ENCODE data around the gene DLL3.
"Not testable (repeated sequence)": the region's sequence is repeated elsewhere in the genome, so short reads cannot be mapped to it uniquely, and the experiment has no call there.

DLL3 gene

DNA sequence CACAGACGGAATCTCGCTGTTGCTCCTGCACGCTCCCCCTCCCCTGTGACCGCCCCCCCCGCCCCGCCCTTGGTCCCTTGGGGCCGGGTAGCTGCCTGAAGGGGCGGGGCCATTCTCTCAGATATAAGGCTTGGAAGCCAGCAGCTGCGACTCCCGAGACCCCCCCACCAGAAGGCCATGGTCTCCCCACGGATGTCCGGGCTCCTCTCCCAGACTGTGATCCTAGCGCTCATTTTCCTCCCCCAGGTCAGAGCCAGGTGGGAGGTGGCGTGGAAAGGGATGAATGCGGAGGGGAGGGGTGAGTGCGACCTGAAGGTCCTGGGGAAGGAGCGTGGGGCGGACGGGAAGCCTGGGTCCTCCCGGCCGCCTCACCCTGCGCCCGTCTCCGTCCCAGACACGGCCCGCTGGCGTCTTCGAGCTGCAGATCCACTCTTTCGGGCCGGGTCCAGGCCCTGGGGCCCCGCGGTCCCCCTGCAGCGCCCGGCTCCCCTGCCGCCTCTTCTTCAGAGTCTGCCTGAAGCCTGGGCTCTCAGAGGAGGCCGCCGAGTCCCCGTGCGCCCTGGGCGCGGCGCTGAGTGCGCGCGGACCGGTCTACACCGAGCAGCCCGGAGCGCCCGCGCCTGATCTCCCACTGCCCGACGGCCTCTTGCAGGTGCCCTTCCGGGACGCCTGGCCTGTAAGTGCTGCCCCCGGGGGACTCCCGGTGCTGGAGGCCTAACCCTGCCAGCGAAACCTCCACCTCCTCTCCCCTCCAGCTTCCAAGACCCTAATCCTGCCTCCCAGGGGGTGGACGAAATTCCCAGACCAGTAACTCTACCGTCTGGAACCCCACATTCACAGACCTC, at the start of gene DLL3:
TSS of gene DLL3 (plus strand) at position 150 of the 845 bp plus-strand sequence. CDS start at position 178, 28 bp downstream.
- DNase-seq (ENCODE audit: low read depth in 2 of 2, low spot score in 1 of 2): no peak

- DNase-seq (ENCODE audit: low read depth in 2 of 2, low spot score in 1 of 2): no peak
Observed at GRCh38 chr19:39449116-39449797, 49.5 kb upstream of the DLL3 start.

DNA sequence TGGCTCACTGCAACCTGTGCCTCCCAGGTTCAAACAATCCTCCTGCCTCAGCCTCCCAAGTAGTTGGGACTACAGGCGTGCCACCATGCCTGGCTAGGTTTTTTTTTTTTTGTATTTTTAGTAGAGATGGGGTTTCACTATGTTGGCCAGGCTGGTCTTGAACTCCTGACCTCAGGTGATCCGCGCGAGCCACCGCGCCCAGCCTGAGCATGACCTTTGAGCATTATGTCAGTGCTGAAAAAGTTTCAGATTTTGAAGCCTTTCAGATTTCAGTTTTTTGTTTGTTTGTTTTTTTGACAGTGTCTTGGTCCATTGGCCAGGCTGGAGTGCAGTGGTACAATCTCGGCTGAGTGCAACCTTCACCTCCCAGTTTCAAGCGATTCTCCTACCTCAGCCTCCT, 47.5 kb upstream of the DLL3 start:
- not testable (repeated sequence) for DNase-seq (ENCODE audit: low read depth in 2 of 2, low spot score in 1 of 2)

- no peak for DNase-seq (ENCODE audit: low read depth in 2 of 2, low spot score in 1 of 2)
Observed at GRCh38 chr19:39463403-39463802, 35.3 kb upstream of the DLL3 start.

DNA sequence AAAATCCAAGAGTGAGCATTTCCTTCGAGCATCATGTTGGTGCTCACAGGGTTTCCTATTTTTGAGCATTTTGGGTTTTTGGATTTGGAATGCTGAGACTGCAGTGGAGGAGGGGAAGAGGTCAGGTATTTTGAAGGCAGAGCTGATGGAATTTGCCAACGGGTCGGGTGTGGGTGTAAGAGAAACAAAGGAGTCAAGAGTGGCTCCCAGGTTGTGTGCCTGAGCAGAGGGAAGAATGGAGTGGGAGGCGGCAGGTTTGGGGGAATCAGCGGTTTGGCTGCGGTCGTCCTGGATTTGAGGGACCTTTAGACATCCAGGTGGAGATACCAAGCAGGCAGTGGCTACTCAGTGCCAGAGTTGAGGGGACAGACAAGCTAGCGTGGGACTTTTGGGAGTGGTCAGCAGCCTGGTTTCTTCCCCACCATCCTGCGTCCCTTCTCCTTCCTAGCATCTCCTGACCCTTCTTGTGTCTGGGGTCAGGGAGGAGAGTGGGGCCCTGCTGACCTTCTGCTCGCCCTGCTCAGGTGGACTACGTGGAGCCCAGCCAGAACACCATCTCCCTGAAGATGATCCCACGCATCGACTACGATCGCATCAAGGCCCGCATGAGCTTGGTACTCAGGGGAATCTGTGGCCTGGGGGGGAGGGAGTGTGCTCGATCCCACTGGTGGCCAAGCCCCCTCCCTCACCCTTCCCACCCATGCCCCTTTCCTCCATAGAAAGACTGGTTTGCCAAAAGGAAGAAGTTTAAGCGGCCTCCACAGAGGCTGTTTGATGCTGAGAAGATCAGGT, 32.6 kb upstream of the DLL3 start:
- DNase-seq (ENCODE audit: low read depth in 2 of 2, low spot score in 1 of 2): no peak

- DNase-seq (ENCODE audit: low read depth in 2 of 2, low spot score in 1 of 2): no peak
Observed at GRCh38 chr19:39467941-39468340, 30.8 kb upstream of the DLL3 start.

DNA sequence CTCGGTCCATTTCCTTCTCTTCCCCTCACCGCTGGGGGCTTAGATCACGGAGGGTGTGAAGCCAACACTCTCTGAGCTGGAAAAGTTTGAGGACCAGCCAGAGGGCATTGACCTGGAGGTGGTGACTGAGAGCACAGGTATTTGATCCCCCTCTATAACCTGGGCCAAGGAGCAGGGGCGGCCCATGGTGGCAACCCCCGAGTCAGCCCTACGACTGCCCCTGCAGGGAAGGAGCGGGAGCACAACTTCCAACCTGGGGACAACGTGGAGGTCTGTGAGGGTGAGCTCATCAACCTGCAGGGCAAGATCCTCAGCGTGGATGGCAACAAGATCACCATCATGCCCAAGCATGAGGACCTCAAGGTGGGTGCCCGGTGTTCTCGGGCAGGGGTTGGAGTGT, 29.7 kb upstream of the DLL3 start:
- no peak for DNase-seq (ENCODE audit: low read depth in 2 of 2, low spot score in 1 of 2)

DNA sequence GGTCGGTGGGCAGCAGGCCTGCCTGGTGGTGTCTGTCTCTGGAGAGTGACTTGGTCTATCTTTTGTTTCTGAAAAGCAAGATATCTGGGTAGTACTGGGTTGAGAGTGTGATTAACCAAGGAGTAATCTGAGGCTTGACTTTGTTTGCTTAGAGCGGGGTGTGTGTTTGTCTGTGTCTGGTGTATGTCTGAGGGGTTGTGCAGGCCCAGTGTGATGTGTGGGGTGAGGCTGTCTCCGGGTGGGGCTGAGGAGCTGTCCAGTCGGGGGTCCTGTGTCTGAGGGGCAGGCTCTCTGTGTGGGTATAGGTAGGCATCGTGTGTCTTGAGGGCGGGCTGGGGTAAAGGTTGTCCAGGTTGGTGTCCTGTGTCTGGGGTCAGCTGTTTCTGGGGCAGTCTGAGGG, 29.2 kb upstream of the DLL3 start:
- no peak for DNase-seq (ENCODE audit: low read depth in 2 of 2, low spot score in 1 of 2)

GRCh38 chr19:39470724-39471339, 27.9 kb upstream of the DLL3 start:
- DNase-seq (ENCODE audit: low read depth in 2 of 2, low spot score in 1 of 2): no peak

DNA sequence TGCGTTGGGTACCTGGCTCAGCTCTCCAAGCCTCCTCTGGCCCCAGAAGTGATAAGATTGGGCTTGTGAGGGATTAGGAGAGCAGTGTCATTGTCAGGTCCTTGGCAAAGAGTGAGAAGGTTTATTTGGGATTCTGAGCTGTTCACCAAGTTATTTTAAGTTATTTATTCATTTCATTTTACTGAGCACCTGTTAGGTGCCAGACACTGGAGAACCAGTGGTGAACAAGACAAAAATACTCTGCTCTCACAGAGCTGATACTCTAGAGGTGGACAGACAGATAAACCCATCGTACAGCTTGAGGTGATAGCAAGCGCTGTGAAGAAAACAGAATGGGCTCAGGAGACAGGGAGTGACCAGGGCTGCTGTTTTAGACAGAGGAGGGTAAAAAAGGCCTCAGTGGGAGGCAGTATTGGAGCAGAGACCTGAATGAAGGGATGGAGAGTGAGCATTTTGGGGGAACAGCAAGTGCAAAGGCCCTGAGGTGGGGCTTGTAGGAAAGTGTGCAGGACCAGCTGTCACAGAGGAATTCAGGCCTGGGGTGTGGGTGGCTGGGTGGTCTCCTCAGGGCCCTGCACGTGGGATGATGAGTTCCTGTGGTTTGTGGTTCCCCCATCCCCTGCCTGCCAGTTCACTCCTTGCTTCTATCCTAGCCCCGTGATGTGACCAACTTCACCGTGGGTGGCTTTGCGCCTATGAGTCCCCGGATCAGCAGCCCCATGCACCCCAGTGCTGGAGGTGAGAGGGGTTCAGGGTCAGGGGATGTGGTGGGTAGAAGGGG, 26.8 kb upstream of the DLL3 start:
- no peak for DNase-seq (ENCODE audit: low read depth in 2 of 2, low spot score in 1 of 2)

DNA sequence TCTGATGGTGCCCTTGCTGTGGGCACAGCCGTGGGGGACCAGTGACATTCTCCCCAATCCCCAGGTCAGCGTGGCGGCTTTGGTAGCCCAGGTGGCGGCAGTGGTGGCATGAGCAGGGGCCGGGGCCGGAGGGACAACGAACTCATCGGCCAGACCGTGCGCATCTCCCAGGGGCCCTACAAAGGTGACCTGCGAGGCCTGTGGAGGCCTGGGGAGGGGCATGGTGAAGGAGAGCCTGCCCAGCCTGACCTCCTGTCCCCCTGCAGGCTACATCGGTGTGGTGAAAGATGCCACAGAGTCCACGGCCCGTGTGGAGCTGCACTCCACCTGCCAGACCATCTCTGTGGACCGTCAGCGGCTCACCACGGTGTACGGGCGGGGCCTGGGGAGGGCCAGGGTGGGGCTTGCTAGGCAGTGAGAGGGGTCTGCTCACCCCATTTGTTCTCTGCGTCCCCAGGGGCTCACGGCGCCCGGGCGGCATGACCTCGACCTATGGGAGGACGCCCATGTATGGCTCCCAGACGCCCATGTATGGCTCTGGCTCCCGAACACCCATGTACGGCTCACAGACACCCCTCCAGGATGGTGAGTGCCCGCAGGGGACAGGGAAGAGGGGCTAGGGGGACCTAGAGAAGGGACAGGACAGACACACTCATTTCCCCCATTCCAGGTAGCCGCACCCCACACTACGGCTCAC, 25.9 kb upstream of the DLL3 start:
- DNase-seq (ENCODE audit: low read depth in 2 of 2, low spot score in 1 of 2): no peak

GRCh38 chr19:39473443-39473960, 25.2 kb upstream of the DLL3 start:
- DNase-seq (ENCODE audit: low read depth in 2 of 2, low spot score in 1 of 2): no peak

DNA sequence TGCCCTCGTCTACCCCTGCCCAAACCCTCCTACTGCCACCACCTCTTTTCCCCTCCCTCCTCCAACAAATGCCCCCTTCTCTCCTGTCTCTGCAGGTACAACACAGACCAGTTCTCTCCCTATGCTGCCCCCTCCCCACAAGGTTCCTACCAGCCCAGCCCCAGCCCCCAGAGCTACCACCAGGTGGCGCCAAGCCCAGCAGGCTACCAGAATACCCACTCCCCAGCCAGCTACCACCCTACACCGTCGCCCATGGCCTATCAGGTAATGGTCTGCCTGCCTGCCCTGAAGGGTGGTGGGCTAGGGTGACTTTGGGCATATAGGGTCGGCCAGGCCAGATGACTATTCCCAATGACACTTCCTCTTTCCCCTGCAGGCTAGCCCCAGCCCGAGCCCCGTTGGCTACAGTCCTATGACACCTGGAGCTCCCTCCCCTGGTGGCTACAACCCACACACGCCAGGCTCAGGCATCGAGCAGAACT, 24.6 kb upstream of the DLL3 start:
- peak; percentile 38 to 50 for DNase-seq (ENCODE audit: low read depth in 2 of 2, low spot score in 1 of 2)

DNA sequence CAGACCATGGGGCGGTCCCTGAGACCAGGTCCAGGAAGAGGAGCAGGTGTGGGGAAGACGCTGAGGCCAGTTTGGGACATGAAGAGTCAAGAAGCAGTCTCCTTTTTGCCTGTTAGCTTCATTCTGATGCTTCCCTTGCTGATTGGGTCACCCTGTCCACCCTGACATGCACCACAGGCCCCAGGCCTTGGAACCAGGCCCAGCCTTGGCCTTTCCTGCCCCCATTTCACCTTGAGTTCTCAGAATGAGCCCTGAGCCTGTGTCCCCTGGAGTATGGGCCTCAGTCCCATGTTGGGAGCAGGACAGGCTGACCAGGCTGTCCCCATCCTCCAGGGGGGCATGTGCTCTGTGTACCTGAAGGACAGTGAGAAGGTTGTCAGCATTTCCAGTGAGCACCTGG, 23.0 kb upstream of the DLL3 start:
- no peak for DNase-seq (ENCODE audit: low read depth in 2 of 2, low spot score in 1 of 2)

DNA sequence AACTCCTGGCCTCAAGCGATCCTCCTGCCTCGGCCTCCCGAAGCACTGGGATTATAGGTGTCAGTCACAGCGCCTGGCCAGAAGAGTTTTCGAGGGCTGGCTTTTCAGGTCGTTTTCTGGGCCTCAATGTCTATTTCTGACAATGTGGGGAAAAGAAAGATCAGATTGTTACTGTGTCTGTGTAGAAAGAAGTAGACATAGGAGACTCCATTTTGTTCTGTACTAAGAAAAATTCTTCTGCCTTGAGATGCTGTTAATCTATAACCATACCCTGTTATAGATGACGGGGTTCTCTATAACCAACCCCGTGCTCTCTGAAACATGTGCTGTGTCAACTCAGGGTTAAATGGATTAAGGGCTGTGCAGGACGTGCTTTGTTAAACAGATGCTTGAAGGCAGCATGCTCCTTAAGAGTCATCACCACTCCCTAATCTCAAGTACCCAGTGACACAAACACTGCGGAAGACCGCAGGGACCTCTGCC, 19.4 kb upstream of the DLL3 start:
- not testable (repeated sequence) for DNase-seq (ENCODE audit: low read depth in 2 of 2, low spot score in 1 of 2)

- no peak for DNase-seq (ENCODE audit: low read depth in 2 of 2, low spot score in 1 of 2)
Observed at GRCh38 chr19:39479916-39480315, 18.8 kb upstream of the DLL3 start.

DNA sequence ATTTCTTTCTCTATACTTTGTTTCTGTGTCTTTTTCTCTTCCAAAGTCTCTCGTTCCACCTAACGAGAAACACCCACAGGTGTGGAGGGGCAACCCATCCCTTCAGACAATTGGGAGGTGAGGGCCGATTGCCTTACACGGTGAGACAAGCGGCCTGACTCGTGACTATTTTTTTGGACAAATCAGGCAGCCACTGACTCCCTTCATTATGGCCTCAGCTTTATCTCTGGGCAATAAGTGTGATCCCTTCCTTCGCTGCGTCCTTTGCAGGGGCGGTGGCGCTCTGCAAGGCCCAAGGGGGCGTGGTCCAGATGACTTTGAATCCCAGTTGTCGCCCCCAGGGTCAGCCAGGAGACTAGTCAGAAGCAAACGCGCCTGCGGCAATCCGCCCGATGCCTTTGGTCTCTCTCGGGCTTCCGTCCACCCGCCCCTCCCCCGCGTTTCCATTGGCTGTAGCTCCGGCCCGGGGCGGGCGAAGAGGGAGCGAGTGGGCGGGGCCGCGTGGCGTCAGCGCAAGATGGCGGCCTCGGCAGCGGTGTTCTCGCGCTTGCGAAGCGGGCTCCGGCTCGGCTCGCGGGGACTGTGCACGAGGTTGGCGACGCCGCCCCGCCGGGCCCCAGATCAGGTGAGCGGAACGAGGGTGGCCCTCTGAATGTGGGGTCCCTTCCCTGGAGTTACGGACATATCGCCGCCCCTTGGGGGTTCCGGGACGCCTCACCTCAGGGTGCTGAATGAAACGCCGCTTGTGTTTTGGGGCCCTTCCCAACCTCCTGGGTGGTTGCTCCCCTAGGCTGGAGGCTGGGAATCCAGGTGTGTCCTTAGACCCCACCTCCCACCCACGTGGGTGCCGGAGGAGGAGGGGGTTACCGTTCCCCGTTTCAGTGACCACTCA, 18.2 kb upstream of the DLL3 start, which contains the start of gene TIMM50:
TSS of gene TIMM50 (plus strand) at position 502 of the 892 bp plus-strand sequence. CDS start at position 518, 16 bp downstream.
- peak; percentile 93 to 94 for DNase-seq (ENCODE audit: low read depth in 2 of 2, low spot score in 1 of 2)

DNA sequence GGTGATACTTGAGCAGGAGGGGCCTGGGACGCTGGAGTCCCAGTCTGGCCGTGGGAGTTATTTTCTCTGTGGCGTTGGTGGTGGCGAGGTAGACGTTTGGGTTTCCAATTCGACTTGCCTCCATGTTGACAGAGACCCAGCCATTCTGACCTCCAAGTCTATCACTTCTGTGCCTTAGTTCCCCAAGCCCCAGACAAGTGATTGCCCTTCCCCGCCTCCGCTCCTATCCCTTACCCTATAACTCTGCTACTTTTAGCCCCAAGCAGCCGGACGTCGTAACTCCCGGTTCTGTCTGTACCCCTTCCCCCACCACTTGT, 17.6 kb upstream of the DLL3 start:
- no peak for DNase-seq (ENCODE audit: low read depth in 2 of 2, low spot score in 1 of 2)
